ENCODE measurements around the gene RFWD3.
"Not testable (repeated sequence)": the region's sequence is repeated elsewhere in the genome, so short reads cannot be mapped to it uniquely, and the experiment has no call there.

The RFWD3 gene

DNA sequence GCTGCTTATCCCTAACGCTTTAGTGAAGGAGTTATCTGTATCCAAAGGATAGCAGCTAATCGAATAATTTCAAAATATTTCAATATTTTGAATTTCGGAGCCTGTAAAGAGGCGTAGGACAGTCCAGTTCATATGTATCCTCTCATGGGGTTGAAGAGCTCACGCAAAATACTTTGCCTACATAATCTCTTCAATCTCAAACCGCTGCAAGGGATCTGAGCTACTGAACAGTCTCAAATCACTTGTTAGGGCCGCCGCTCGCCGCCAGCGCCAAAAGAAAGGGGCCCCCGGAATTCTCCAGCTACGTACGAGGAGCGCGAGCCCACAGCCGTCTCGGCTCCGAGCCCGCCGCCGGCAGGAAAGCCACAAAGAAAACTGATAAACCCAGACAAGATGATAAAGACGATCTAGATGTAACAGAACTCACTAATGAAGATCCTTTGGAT, 601 bp upstream of the RFWD3 start:
- DNase-seq (ENCODE audit: low read depth) = no peak

DNA sequence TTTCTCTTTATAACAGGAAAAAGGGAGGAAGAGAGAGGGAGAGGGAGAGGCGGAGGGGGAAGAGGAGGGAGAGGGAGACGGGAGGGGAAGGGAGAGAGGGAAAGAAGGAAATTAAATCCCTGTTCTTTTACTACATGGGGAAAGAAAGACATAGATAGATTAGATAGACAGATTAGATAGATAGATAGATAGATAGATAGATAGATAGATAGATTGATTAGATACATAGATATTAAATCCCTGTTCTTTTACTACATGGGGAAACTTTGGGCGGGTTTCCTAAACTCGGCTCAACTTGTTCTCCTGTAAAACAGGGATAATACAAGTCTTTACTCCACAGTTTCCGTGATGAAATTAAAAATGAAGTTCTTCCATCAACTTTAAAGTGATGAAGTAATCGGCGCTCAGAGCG, 661 bp downstream of the RFWD3 start:
- no peak for DNase-seq (ENCODE audit: low read depth)

DNA sequence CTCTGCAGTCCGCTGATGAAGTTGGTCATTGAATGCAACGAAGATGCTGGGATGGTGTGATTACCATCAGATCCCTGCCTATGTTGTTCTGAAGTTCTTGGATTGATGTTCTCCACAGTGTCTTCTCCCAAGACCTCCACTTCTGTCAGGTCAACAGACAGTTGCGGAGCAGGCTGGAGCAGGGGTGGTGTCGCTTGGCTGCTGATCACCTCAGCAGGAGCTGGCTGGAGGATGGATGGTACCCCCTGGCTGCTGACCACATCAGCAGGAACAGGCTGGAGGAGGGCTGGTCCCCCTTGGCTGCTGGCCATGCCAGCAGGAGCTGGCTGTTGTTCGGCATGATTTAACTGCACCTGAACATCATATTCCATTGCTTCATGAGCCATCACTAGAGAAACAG, 5.6 kb downstream of the RFWD3 start:
- no peak for DNase-seq (ENCODE audit: low read depth)

DNA sequence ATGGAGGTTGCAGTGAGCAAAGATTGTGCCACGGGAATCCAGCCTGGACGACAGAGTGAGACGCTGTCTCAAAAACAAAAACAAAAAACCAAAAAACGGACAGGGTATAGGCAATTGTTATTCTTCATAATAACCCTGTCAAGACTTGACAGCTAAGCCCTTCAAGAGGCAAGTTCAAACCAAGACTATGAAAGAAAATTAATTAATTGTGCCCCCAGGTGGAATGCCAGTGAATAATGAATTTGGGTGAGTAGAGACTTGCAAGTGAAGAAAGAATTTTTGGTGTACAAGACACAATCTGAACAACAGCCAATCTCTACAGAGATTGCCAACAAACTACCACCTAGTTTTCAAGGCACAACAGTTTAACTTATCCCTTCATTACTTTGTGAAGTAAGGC, 6.3 kb downstream of the RFWD3 start:
- no peak for DNase-seq (ENCODE audit: low read depth)

DNA sequence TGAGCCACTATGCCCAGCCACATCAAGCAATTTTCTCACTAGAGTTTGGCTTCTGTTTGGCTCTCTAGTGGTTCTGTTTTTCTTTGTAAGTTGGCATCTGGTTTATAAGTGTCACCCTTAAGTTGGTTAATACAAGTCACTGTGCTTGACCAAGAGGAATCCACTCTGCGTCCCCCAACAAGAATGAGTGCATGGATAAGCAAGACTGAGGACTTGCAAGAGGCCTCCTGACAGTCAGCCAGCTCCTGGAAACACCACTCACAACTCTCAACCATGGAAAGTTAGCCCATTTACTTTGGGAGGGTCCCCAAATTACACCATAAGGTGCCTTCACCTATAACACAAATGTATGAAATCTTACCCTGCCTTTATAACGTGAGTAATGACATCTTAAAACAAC, 7.6 kb downstream of the RFWD3 start:
- DNase-seq (ENCODE audit: low read depth) = no peak

DNA sequence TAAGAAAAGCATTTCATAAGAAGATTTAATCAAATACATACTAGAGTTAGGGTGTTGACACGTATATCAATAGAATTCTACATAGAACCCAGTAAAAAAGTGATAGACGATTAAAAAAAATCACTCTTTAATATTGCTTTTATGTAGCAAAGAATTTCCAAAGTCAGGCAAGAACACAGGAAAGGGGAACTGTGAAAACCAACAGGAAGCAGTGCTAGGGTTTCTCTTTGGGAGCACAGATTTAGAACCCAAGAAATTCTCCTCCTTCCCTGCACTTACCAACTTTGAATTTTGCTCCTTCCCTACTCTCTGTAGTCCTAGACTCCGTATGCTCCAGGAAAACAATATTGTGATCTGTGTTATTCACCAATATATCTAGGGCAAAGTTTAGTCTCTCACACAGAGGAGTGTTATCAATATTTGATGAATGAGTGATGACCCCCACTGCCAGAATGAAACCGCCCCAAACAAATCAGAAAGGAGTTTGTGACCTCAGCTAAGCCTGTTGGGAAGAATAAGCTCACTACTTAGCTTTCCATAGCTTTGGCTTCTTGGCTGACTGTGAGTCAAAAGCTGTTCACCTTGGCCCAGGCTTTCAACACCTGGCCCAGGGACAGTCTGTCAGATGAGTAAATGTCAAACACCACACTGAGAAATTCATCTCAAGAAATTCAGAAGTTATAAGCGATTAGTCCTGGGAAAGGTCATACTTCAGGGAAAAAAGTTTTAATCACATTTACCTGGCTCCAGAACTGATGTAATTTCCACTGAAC, 8.6 kb downstream of the RFWD3 start:
- DNase-seq (ENCODE audit: low read depth) = no peak

DNA sequence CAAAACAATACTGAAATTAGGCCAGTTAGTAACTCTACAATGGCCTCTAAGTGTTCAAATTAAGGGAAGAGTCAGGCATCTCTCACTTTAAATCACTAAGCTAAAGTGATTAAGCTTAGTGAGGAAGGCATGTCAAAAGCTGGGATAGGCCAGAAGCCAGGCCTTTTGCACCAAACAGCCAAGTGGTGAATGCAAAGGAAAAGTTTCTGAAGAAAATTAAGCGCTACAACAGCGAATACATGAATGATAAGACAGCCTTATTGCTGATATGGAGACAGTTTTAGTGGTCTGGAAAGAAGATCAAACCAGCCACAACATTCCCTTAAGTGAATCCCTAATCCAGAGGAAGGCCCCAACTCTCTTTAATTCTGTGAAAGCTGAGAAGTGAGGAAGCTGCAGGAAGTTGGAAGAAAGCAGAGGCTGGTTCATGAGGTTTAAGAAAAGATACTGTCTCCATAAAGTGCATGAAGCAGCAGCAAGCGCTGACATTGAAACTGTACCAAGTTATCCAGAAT, 12.1 kb downstream of the RFWD3 start:
- DNase-seq (ENCODE audit: low read depth) = no peak

DNA sequence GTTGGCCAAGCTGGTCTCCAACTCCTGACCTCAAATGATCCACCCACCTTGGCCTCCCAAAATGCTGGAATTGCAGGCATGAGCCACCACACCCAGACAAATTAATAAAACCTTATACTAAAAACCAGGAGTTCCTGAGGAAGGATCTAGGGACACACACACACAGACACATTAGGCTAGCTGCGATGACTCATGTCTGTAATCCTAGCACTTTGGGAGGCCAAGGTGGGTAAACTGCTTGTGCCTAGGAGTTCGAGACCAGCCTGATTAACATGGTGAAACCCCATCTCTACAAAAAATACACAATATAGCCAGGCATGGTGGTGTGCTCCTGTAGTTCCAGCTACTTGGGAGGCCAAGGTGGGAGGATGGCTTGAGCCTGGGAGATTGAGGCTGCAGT, 13.8 kb downstream of the RFWD3 start:
- not testable (repeated sequence) for DNase-seq (ENCODE audit: low read depth)

DNA sequence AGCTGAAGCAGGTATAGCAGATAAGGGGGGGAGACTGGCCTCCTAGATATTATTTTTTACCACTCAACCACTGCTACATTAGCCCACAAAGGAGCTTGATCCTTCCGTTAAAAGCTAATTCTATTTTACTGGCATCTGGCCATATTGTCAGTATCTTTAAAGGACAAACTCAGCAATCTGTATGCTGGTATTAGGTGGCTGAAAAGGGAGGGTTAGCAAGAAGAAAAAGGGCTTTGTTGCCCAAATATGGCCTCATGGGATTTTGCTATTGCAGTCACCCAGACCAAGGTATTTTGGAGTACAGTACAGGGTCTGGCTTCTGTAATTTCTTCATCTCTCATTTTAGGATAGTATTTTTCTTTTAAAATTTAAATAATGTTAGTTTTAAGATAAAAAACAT, 14.4 kb downstream of the RFWD3 start:
- no peak for DNase-seq (ENCODE audit: low read depth)

DNA sequence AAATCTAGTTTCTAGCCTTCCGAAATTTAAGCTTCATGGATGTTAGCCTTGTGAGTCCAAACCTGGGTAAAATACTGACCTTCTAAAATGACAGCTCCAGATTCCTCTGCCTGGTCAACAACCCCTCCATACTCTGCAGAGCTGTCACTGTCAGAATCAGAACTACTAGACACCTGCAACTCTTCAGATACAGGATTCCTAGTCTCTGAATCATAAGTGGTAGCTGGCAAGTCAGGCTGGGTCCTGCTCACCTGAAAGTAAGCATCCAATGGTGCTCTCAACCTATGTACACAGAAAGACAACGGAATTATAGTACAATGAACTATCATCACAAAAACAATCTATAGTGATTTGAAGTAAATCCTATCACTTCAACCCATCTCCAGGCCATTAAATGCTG, 14.8 kb downstream of the RFWD3 start:
- no peak for DNase-seq (ENCODE audit: low read depth)

DNA sequence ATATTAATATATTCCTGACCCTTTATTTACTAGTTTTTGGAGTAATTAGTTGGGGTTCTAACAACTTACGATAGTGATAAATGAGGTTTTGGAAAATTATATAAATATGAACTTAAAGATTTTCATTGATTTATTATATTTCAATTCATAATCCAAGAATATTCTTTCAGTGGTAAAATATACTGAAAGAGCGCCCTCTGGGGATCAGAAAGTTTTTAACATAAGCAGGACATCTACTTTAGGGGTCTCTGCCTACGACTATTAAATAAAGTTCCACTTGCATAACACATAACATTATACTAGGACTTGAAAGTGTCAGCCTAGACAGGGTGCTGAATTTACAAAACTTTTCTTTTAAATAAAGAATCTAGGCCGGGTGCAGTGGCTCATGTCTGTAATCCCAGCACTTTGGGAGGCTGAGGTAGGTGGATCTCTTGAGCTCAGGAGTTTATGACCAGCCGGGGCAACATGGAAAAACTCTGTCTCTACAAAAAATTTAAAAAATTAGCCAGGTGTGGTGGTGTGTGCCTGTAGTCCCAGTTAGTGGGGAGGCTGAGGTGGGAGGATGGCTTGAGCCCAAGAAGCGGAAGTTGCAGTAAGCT, 15.6 kb downstream of the RFWD3 start:
- DNase-seq (ENCODE audit: low read depth) = no peak

DNA sequence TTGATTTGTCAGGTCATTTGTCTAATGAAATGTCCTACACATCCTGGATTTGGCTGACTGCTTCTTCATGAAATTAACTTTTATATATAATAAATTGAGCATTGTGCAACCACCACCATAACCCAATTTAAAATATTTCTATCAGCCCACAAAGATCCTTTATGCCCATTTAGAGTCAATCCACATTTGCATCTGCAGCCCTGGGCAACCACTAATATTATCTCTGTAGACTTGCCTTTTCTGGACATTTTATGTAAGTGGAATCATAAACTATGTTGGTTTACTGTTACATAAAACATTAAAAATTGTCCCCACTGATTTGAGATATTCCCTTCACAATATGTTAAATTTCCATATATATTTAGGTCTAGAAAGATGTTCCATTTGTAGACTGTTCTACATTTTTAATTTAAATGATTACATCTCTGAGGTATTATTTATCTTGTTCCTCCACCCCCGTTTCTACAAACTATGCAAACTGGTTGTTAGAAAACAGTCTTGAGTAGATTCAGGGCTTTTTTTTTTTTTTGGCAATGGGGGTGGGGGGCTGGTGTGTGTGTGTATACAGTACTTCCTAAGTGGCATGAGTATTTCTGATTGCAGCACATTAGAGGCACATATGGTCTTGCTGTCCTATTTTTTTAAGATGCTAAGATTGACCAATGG, 16.7 kb downstream of the RFWD3 start:
- no peak for DNase-seq (ENCODE audit: low read depth)

DNA sequence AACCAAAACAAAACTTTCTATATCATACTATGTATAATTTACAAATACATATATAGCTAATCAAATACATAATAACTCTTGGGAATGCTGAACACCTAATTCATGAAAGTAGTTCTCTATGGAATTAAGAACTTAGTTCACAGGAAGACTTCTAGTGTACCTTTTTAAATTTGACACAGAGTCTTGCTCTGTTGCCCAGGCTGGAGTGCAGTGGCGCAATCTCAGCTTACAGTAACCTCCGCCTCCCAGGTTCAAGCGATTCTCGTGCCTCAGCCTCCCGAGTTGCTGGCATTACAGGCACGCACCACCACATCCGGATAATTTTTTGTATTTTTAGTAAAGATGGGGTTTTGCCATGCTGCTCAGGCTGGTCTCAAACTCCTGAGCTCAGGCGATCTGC, 24.7 kb downstream of the RFWD3 start:
- DNase-seq (ENCODE audit: low read depth) = no peak

DNA sequence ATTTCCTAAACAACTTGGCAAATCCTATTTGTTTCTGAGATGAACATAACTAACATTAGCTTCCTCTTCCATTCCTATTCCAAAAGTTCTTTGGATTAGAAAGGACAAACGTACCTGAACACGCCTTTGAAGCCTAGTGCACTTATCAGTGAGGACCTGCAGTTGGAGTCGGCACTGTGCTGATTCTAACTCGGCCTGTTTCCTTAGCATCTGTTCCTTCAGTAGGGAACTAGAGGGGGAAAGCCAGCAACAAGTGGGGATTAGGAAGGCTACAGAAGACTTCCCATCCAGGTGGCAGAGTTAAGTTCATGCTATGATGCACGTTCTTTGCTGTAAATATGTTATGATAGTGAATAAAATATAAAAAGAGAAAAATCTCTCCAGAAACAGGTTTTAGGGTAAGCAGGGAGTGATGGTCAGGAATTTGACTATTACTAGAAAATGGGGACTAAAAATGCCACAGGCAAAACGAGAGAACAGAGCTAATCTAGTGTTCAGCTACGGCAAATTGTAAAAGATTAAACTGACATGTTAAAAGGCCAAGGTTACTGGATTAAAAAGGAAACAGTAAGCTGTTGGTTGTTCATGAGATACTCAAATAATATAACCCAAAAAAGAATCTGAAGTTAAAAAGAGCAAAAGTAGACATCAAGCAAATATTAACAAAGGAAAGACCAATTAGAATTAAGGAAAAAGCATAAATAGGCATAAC, 28.8 kb downstream of the RFWD3 start:
- no peak for DNase-seq (ENCODE audit: low read depth)

DNA sequence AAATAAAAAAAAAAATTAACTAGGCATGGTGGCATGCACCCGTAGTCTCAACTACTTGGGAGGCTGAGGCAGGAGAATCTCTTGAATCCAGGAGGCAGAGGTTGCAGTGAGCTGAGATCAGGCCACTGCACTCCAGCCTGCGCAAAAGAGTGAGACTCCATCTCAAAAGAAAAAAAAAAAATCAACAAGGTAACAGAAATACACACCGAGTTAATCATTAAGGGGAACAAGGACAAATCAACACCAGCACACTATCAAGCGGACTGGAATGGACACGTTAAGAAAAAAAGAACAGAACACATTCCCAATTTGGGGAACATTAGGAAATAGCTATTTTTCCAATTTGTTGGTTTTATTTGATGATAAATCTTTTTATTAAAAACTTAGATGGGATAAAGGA, 31.4 kb downstream of the RFWD3 start:
- DNase-seq (ENCODE audit: low read depth) = no peak

DNA sequence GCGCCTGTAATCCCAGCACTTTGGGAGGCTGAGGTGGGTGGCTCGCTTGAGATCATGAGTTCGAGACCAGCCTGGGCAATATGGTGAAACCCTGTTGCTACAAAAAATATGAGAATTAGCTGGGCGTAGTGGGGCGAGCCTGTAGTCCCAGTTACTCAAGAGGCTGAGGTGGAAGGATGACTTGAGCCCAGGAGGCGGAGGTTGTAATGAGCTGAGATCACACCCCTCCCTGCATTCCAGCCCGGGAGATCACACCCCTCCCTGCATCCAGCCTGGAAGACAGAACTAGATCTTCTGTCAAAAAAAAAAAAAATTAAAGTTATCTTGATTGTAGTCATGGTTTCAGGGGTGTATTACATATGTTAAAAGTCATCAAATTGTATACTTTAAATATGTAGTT, 33.0 kb downstream of the RFWD3 start:
- no peak for DNase-seq (ENCODE audit: low read depth)

DNA sequence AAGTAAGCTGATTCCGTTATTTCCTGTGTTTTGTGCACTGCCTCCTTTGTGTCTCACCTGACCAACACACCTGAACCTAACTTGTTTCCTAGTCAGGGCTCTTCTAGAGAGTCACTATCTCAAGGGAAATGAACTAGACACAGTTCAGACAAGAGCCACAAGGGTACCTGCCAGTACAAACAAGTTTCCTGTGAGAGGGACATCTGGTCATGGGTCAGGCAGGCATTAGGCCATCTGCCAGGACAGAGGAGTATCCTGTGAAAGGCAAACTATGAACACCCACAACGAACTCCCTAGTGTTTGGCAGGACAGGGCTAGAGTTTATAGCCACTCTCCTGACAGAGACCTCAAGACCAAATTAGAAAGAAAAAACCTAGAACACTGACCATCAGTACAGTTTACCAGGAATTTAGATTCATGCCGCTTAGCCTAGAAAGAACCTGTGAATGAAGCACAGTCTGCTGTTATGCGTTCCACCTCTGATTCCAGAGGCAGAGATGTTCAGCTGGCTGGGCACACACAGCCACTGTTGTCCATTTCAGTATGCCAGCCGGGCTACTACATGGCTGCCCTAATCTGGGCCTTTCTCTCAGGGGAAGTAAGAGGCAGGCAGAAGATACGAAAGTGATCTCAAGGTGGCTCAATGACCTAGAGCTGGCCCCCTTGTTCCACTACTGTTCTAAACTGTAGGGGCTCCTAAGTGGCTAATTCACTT, 39.0 kb downstream of the RFWD3 start:
- DNase-seq (ENCODE audit: low read depth) = no peak

DNA sequence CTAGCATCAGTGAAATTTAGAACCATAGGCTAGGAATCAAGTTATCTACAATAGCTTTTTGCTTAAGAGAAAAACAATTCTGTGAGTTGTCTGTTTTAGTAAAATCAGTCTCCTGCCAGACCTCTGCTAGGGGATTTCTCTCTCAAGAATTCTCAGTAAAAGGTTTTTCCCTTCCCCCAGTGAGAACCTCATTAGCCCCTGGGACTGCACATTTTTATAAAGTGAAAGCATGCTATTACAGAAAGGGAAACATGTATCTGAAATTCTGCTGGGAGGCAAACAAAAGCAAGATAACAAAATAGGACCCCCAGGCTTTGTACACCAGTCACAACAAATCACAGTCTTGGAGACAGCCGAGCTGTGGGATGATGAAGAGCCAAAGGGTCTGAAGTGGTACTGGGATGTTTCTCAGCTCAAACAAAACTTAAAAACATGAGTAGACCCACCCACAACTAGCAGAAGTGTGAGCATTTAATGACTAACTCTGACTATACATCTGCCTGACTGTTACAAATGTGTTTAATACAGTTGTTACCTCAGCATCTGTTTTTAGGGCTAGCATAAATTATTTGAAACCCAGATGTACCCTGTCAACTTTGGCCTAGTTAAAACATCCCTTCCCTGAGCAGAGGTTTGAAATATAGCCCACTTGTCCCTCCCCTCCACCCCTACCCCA, 39.8 kb downstream of the RFWD3 start:
- no peak for DNase-seq (ENCODE audit: low read depth)

DNA sequence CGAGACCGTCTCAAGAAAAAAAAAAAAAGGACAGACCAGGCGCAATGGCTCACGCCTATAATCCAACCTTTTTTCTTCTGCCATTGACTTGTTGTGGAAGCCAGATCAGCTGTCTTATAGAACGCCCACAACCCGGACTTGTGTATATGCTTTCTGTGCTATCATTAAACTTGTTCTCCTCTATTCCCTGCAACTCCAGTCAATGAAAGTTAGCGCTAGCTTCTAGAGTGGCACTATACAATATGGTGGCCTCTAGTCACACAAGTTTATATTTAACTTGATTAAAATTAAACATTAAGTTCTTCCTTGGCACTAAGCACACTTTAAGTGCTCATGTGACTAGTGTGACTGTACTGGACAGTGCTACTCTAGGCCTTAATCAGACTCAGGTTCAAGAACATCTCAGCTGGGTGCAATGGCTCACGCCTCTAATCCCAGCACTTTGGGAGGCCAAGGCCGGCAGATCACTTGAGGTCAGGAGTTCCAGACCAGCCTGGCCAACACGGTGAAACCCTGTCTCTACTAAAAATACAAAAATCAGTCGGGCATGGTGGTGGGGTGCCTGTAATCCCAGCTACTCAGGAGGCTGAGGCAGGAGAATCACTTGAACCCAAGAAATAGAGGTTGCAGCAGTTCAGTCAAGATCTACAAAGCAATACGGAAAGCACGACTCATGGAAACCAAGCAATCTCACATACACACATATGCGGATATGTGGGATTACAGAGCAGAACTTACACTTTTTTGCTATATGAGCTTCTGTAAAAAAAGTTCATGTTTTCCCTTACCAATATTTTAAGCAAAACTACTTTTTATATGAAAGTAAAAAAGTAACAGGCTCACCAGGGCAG, 41.0 kb downstream of the RFWD3 start:
- no peak for DNase-seq (ENCODE audit: low read depth)

DNA sequence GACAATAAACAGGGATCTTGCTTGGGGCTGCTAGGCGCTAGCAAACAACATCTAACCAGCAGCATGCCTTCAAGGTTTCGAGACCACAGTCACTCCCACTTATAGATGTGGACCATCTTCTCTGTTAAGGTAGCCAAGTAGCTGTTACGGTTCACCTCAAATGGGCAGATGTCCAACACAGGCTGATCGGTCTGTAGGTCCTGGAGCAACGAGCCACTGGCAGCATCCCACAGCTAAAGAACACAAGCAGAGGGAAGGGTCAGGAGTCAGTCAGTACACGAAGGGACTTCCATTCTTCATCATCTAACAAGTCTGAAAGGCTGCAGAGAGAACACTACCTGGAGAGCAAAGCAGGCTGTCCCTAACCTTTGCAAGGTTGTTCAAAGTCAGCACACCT, 42.8 kb downstream of the RFWD3 start:
- no peak for DNase-seq (ENCODE audit: low read depth)

Measured in stimulated activated CD8-positive, alpha-beta memory T cell treated with anti-CD3 and anti-CD28 coated beads, Interleukin-7, amount 100 ng/mL, for 24 hours (primary cell).